NCI-H2081 treated with DMSO at 0.1 percent for 48 hours (cell line): ENCODE data around the gene MEIS1.
A peak's percentile ranks its signal among the peaks of the same experiment; 100 is the strongest.

ENCODE experiments used
- DNase-seq: peaks from one replicate; lab custom pipeline; 2025; lab: John Stamatoyannopoulos, UW

Gene MEIS1

GRCh38 chr2:66535574-66536289 lies 100.8 kb downstream of the MEIS1 start:
- no peak for DNase-seq

GRCh38 chr2:66536290-66536673 lies 101.4 kb downstream of the MEIS1 start:
- no peak for DNase-seq

- DNase-seq, result peak; percentile 93
Observed at GRCh38 chr2:66536997-66537396, 102.1 kb downstream of the MEIS1 start.

GRCh38 chr2:66538291-66538690 lies 103.4 kb downstream of the MEIS1 start:
- DNase-seq, result no peak

- no peak for DNase-seq
Observed at GRCh38 chr2:66539452-66539851, 104.5 kb downstream of the MEIS1 start.

GRCh38 chr2:66541646-66542045 lies 106.7 kb downstream of the MEIS1 start:
- DNase-seq, result no peak

GRCh38 chr2:66543257-66543767 lies 108.4 kb downstream of the MEIS1 start:
- no peak for DNase-seq

GRCh38 chr2:66544258-66544657 lies 109.3 kb downstream of the MEIS1 start:
- no peak for DNase-seq

GRCh38 chr2:66545258-66545657 lies 110.3 kb downstream of the MEIS1 start:
- no peak for DNase-seq

GRCh38 chr2:66547118-66547517 lies 112.2 kb downstream of the MEIS1 start:
- no peak for DNase-seq

GRCh38 chr2:66547887-66548286 lies 113.0 kb downstream of the MEIS1 start:
- DNase-seq, result no peak

GRCh38 chr2:66548422-66548821 lies 113.5 kb downstream of the MEIS1 start:
- no peak for DNase-seq

- DNase-seq, result no peak
Observed at GRCh38 chr2:66550826-66551225, 115.9 kb downstream of the MEIS1 start.

- no peak for DNase-seq
Observed at GRCh38 chr2:66553370-66553769, 118.4 kb downstream of the MEIS1 start.

GRCh38 chr2:66555091-66555490 lies 120.2 kb downstream of the MEIS1 start:
- no peak for DNase-seq

GRCh38 chr2:66555501-66556324 lies 120.8 kb downstream of the MEIS1 start:
- DNase-seq, result no peak

GRCh38 chr2:66559672-66560071 lies 124.7 kb downstream of the MEIS1 start:
- DNase-seq, result no peak

GRCh38 chr2:66560683-66561082 lies 125.8 kb downstream of the MEIS1 start:
- DNase-seq, result no peak

- no peak for DNase-seq
Observed at GRCh38 chr2:66561645-66562303, 126.8 kb downstream of the MEIS1 start.

GRCh38 chr2:66562304-66562685 lies 127.4 kb downstream of the MEIS1 start:
- DNase-seq, result no peak

- no peak for DNase-seq
Observed at GRCh38 chr2:66563473-66563872, 128.5 kb downstream of the MEIS1 start.

GRCh38 chr2:66565291-66565690 lies 130.4 kb downstream of the MEIS1 start:
- DNase-seq, result no peak
